ENCODE measurements around the gene FGFR3.

FGFR3 gene

GRCh38 chr4:1780435-1780834 is 12.7 kb upstream of the FGFR3 start:
- no peak overlapping the region for H3K4me3 ChIP-seq (ENCODE audit: low read depth, low read length)
- no peak for DNase-seq (ENCODE audit: low read depth)
- TF ChIP-seq, protein P1, sequence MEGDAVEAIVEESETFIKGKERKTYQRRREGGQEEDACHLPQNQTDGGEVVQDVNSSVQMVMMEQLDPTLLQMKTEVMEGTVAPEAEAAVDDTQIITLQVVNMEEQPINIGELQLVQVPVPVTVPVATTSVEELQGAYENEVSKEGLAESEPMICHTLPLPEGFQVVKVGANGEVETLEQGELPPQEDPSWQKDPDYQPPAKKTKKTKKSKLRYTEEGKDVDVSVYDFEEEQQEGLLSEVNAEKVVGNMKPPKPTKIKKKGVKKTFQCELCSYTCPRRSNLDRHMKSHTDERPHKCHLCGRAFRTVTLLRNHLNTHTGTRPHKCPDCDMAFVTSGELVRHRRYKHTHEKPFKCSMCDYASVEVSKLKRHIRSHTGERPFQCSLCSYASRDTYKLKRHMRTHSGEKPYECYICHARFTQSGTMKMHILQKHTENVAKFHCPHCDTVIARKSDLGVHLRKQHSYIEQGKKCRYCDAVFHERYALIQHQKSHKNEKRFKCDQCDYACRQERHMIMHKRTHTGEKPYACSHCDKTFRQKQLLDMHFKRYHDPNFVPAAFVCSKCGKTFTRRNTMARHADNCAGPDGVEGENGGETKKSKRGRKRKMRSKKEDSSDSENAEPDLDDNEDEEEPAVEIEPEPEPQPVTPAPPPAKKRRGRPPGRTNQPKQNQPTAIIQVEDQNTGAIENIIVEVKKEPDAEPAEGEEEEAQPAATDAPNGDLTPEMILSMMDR (conservative IDR thresholded peaks at IDR 0.05; ENCODE audit: low read depth, low read length), result no peak

DNA sequence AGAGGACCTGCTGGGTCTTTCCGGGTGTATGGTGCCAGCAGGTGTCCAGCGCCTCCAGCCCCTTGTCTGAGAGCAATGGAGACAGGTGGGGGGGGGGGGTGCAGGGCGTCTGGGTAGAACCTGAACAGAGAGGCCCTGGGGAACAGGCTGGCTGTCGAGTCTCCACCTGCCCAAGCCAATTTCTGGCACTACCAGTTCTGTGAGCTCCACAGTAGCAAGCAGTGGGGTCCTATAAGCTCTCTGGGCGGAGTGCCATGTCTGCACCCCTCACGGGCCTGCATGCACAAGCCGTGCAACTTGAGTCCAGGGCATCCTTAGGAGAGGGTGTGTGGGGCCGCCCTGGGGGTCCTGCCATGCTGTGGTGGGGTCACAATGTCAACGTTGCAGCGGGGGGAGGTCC is 10.1 kb upstream of the FGFR3 start:
- H3K4me3 ChIP-seq (ENCODE audit: low read depth, low read length), result no peak overlapping the region
- TF ChIP-seq, protein P1 (conservative IDR thresholded peaks at IDR 0.05; ENCODE audit: low read depth, low read length), result no peak
- DNase-seq (ENCODE audit: low read depth), result no peak

DNA sequence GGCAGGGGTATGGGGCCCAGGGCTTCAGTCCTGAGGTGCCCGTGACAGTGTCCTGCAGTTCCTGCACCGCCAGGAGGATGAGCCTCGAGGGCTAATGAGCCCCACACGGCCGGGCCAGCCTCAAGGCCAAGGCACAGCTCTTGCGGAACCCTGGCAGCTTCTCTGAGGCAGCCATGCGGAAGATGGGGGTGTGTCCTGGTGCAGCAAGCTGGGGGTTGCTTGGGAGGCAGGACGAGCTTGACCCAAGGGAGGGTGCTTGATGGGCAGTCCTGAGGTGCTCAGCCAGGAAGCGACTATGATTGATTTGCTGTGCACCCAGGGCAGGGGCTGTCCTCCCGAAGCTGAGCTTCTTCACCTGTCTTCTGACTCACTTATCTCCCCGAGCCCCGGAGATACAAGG is 9.1 kb upstream of the FGFR3 start:
- no peak for DNase-seq (ENCODE audit: low read depth)
- TF ChIP-seq, protein P1 (conservative IDR thresholded peaks at IDR 0.05; ENCODE audit: low read depth, low read length), result no peak
- no peak overlapping the region for H3K4me3 ChIP-seq (ENCODE audit: low read depth, low read length)

- no peak for DNase-seq (ENCODE audit: low read depth)
- no peak overlapping the region for H3K4me3 ChIP-seq (ENCODE audit: low read depth, low read length)
- TF ChIP-seq, protein P1 (conservative IDR thresholded peaks at IDR 0.05; ENCODE audit: low read depth, low read length), result no peak
Measured at GRCh38 chr4:1784395-1784788, 8.7 kb upstream of the FGFR3 start.

DNA sequence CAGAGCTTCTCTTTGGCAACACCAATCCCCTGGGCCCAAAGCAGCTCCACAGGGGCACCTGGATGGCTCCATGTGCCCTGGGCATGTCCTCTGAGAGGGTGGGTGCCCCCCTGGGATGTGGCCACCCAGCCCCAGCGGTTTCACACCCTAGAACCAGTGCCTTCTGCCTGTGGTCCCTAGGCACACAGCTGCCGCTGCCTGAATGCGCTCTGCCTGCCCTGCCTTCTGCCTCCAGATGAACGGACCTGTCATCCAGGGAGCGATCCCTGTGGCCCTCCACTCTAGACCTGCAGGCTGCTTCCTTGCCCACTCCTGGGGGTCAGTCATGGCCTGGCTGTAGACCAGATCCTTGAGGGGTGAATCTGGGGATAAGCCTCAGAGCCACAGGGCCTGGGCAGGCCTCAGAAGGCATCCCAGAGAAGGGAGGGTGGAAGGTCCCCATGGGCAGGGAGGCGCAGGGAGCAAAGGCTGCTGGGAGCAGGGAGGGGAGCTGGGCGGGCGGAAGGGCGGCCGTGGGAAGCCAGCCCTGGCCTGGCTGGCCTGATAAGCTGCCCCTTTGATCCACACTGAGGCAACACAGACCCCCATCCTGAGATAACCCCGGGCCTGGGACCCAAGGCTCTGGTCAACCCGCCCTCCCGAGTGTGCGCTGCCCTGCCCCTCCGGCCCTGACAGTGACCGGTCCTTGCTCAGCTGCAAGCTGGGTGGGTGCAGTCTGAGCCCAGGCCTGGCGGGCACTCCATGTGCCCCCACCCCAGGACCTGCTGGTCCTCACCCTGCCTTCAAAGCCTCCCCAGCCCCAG is 8.1 kb upstream of the FGFR3 start:
- TF ChIP-seq, protein P1 (conservative IDR thresholded peaks at IDR 0.05; ENCODE audit: low read depth, low read length), result no peak

GRCh38 chr4:1785592-1785991 is 7.5 kb upstream of the FGFR3 start:
- no peak overlapping the region for H3K4me3 ChIP-seq (ENCODE audit: low read depth, low read length)
- no peak for DNase-seq (ENCODE audit: low read depth)
- TF ChIP-seq, protein P1 (conservative IDR thresholded peaks at IDR 0.05; ENCODE audit: low read depth, low read length), result no peak

More for the DNA sequence above, 8.1 kb upstream of the FGFR3 start:
- H3K4me3 ChIP-seq (ENCODE audit: low read depth, low read length), result no peak overlapping the region
- no peak for DNase-seq (ENCODE audit: low read depth)

Data from choroid plexus epithelial cell (primary cell).